ENCODE measurements around the gene KLK1. TPM values are rescaled to one million over a fixed set of nuclear protein-coding genes. Genes with fewer than 3 reads are reported as not detected.
A peak's percentile ranks its signal among the peaks of the same experiment; 100 is the strongest.

KLK1 gene
- total and polyA plus RNA-seq, 12 donors: 0.39 to 0.85 (median 0.64) TPM; not detected in 4

DNA sequence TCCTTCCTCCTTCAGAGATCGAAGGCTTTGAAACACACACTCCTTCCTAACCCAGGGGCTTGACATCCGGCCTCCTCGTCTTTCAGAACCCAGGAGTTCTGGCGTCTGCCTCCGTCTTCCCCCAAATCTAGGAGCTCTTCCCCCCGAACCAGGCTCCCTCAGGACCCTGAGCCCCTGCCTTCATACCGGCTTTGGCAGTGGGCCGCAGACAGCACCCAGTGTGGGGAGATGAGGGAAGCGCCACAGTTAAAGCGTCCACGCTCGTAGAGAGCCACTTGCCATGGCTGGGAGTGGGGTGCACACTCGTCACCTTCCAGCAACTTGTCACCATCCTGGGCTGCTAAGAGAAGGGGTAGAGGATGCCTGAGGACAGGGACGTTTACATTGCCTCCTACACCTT is 3.9 kb upstream of the KLK1 start:
- Histone ChIP-seq H3K4me1 (no peaks in the 10 kb centered on the region), H3K27ac (no peak overlapping the region), H3K4me3 (no peak overlapping the region), H3K27me3 (peaks cover 1 to 72% (median 29%) of the 10 kb centered on the region in 7 donors), H3K9me3 (no peaks in the 10 kb centered on the region), H3K36me3 (no peaks in the 10 kb centered on the region)
- DNase-seq (no peak), ATAC-seq (no peak)
- whole genome bisulfite sequencing, 2 donors: 76 to 79% methylated on average over 14 of the region's 14 CpGs
- TF ChIP-seq, protein P1, sequence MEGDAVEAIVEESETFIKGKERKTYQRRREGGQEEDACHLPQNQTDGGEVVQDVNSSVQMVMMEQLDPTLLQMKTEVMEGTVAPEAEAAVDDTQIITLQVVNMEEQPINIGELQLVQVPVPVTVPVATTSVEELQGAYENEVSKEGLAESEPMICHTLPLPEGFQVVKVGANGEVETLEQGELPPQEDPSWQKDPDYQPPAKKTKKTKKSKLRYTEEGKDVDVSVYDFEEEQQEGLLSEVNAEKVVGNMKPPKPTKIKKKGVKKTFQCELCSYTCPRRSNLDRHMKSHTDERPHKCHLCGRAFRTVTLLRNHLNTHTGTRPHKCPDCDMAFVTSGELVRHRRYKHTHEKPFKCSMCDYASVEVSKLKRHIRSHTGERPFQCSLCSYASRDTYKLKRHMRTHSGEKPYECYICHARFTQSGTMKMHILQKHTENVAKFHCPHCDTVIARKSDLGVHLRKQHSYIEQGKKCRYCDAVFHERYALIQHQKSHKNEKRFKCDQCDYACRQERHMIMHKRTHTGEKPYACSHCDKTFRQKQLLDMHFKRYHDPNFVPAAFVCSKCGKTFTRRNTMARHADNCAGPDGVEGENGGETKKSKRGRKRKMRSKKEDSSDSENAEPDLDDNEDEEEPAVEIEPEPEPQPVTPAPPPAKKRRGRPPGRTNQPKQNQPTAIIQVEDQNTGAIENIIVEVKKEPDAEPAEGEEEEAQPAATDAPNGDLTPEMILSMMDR (IDR thresholded peaks at IDR 0.05): no peak
- intact Hi-C loops (cut with DNase I): no loop called here

DNA sequence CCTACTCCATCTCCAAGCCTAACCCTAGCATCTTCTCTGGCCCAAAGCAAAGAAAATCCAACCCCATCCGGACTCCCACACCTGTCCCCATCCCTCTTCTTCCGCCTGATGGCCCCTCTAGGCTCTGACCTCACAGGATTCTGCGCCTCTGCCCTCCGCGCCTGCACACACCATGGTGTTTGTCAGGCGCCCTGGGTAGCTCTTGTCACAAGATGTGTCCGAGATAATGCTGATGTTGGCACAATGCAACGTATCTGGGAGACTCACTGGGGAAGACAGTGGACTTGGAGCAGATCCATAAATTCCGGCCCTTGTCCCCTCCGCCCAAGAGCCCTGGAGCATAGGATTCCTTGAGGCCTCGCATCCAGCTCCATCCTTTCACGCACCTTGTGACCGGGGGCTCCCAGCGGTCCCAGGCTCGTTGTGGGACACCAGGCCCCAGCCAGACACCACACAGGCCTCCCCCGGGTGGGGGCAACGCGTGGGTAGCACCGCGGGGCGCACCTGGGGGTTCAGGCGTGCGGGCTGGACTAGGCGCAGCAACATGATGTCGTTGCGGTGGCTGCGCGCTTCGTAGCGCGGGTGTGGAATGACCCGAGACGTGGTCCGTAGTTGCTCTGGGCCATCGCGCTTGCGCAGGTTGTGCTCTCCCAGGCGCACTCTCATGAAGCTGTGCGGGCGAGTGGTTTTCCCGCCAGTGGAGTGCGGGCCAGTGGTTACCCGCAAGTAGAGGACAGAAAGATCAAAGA is 3.1 kb upstream of the KLK1 start:
- intact Hi-C loops (cut with DNase I): no loop called here
- TF ChIP-seq, protein P1 (IDR thresholded peaks at IDR 0.05): no peak
- Histone ChIP-seq H3K4me1 (no peaks in the 10 kb centered on the region), H3K4me3 (no peak overlapping the region), H3K9me3 (no peaks in the 10 kb centered on the region), H3K27me3 (peaks cover 6 to 77% (median 37%) of the 10 kb centered on the region in 7 donors), H3K36me3 (no peaks in the 10 kb centered on the region), H3K27ac (no peak overlapping the region)
- no peak for DNase-seq
- 75 to 79% methylated on average over 43 of the region's 43 CpGs for WGBS, 2 donors
- peak in 1 of 8 donors; percentile 39 for ATAC-seq

DNA sequence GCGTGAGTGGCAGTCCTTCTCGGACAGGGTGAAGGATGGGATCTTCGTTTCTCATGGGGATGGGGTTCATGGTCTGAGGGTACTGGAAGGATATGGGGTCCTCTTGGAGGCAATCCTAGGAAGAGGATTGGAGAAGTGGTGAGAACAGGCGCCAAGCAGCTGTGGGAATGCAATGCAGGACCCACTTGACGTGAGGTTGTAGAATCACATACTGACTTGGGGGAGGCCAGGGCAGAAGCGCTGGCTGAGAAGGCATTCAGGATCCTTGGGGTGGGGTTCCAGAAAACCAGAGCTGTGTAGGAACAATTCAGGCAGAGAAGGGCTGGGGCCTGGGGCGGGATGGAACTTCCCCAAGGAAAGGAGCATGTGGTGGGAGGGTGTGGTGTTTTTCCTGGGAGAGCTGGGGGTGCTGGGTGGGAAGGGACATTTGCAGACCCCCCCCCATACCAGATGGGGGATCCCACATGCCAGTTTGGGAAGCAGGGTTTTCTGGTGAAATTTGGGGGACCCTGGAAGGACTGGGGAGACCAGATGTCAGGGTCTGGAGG is 852 bp downstream of the KLK1 start:
- peaks cover 15 to 93% (median 66%) of the 10 kb centered on the region in 7 donors for H3K27me3 ChIP-seq
- H3K4me1 ChIP-seq: peaks cover 0 to 13% (median 6%) of the 10 kb centered on the region in 9 donors
- 77 to 78% methylated on average over 7 of the region's 7 CpGs for WGBS, 2 donors
- intact Hi-C loops (cut with DNase I): no loop called here
- DNase-seq (no peak), ATAC-seq (no peak)
- no peak overlapping the region for H3K4me3 ChIP-seq
- H3K27ac ChIP-seq: no peak overlapping the region
- TF ChIP-seq, protein P1 (IDR thresholded peaks at IDR 0.05): no peak
- H3K36me3 ChIP-seq: no peaks in the 10 kb centered on the region
- no peaks in the 10 kb centered on the region for H3K9me3 ChIP-seq

DNA sequence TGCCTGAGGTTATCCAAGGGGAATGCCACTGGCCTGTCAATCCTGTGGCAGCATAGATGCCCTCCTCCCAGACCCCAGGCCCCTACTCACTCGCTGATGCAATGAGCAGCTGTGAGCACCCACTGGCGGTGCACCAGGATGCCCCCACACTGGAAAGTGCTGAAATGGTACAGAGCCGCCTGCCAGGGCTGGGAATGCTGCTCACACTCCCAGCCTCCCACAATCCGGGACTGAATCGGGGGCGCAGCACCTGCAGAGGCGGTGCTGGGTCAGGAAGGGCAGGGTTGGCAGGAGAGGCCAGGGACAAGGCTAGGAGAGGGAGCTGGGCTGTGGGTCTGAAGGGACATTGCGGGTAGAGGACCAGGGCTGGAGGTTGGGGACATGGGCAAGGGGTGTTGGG is 2.0 kb downstream of the KLK1 start:
- TF ChIP-seq, protein P1 (IDR thresholded peaks at IDR 0.05): no peak
- intact Hi-C loops (cut with DNase I): no loop called here
- ATAC-seq (no peak), DNase-seq (no peak)
- 53 to 64% methylated on average over 8 of the region's 8 CpGs for WGBS, 2 donors
- Histone ChIP-seq H3K27me3 (peaks cover 15 to 89% (median 73%) of the 10 kb centered on the region in 7 donors), H3K9me3 (no peaks in the 10 kb centered on the region), H3K4me3 (no peak overlapping the region), H3K36me3 (no peaks in the 10 kb centered on the region), H3K27ac (no peak overlapping the region), H3K4me1 (peaks cover 0 to 13% (median 6%) of the 10 kb centered on the region in 9 donors)
